HL-60/S4 (cell line): ENCODE results near the gene ANKRD13D.

Experiments used
- in situ Hi-C: fragments of 300-500 bp; cut with MboI; formaldehyde crosslinking; loops from 2 replicates; pipeline ENCODE4 v1.14.3; 2022; ENCODE audit warnings: low sequenced_read_pairs

ANKRD13D gene

DNA sequence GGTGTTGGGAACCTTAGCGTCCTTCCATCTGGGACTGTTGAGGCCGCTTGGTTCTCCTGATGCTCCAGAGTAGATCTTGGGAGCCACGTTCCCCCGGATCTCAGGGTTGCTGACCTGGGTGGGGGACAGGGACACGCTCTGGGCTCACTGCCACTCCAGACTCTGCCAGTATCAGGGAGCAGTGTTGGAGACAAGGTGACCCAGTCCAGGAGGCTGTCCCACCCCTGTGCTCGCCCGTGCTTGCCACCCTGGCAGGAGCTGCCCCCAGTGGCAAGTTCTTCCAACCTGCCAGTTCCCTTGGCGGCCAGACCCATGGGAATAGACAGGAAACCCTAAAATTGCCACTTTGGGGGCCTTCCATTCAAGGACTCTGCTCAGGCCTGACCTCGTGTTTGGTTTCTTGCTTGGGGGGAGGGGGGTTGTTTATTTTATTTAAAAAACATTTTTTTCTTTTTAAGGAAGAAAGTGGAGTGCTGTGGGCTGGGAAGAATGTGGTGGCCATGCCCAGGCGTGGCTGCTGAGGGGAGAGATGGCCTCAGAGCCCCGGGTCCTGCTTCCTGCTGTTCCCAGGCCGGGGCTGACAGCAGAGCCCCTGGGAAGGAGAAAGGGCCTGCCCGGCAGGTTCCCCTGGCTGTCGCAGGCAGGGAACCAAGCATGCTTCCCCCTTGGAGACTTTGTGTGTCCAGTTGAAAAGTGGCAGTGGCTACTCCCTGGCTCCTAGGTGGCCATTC is 15.7 kb upstream of the ANKRD13D start:
- in situ Hi-C loops: no loop called here

DNA sequence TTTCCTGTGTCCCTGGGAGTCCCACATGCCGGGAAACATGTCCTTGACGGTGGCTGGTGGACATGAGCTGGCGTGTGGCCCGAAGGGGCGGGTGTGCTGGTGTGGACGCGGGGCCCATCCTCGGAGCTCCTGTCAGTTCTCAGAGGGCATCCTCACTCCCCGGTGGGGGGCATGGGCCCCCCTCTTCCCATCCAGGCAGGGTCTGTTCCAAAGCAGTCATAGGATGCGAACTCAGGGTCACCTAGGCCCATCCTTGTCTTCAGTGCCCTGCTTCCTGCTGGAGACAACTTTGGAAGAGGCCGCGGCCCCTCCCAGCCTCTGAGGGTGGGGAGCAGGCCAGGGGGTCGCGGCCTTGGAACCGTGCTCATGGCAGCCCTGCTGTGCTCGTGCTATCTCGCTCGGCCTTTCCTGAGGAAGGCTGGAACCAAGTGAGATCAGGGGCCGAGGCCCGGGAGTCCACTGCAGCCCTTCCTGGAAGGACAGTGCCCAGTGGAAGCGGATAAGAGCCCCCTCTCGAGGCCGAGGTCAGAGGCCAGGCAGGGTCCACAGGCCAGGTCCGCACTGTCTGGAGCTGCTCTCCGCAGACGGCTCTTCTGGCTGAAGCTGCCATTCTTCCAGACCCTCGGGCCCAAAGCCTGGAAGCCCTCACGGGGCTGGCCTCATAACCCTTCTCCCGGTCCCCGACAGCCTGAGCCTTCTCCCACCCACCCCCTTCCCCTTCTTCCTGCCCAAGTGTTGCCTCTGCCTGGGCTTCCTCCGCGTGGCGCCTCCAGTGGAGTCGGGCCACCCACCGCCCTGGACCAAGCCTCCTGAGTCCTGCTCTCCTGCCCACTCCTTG is 14.1 kb upstream of the ANKRD13D start:
- in situ Hi-C loops: no loop called here

DNA sequence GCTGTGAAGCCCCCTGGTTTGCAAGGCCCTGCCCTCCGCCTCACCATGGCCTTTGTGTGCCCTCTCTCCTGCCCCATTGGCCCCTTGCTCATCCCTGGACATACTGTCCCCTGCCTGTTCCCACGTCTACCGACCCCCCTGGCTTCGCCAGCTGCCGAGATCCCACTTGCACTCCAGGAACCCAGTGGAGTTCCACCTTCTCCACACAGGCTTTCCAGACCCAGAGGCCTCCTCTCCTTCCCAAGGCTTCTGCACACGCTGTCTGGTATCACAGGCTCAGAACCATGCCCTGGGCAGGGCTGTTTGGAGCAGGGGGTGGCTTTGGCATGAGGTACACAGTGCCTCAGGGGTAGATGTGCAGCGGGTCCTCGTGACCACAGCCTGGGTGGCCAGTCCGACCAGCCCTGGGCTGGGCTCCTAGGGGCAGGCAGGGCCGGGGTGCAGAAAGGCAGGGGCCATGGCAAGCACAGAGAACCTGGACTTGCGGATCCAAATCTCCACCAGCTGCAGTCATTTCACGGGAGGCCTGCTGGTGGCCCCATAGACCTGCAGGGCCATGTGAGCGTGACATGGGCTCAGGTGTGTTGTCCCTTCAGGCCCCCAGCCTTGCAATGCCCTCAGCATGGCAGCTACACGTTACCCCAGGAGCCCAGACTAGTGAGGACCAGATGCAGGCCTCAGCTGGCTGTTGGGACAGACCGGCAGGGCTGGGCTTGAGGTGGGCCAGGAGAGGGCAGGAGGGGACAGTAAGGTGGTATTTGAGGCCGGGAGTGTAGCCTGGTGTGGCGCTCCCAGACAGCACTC is 13.3 kb upstream of the ANKRD13D start:
- in situ Hi-C loops: no loop called here

DNA sequence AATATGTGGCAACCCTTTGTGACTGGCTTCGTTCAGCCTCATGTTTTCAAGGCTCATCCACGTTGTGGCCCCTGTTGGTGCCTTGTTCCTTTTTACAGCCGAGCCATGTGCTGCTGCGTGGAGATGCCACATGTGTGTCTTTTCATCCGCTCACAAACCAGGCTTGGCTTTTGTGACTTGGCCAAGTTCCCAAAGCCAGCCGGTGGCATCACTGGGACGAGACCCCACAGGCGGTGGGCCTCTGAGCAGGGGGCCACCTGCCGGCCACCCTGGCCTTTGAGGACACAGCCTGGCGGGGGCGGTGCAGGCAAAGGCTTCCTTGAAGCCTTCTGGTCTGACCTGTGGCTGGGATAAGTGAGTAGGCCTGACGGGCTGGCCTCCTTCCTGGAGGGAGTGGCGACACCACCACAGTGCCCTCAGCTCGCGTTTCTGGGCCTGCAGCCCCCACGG is 12.3 kb upstream of the ANKRD13D start:
- in situ Hi-C loops: no loop called here

DNA sequence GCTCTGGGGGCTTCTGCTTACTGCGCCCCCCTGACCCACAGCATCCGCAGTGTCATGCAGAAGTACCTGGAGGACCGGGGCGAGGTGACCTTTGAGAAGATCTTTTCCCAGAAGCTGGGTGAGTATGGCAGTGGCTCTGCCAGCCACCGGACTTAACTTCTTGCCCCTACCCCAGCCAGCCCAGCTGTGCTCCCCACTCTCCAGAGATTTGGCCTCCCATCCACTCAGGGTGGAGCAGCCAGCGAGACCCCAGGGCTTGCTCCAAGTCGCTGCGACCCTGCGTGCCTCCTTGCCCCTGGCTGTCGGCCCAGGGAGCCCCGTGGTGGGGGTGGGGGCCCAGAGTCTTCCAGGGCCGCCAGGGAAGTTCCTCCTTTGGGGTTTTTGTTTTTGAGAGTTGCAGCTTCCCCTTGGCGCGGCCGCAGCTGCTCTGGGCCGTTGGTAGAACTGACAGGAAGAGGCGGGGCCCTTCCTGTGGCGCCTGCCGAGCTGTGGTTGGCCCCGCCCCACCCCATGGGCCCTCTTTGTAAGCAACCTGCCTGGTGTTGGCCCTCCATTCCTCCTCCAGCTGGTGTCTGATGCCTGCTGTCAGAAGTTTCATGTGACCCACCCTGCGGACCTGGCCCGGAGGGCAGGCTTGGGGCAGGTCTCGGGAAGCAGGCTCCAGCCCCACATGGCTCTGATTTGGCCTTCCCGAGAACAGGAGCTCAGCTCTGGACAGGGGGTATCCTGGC is 11.7 kb upstream of the ANKRD13D start:
- in situ Hi-C loops: no loop called here

DNA sequence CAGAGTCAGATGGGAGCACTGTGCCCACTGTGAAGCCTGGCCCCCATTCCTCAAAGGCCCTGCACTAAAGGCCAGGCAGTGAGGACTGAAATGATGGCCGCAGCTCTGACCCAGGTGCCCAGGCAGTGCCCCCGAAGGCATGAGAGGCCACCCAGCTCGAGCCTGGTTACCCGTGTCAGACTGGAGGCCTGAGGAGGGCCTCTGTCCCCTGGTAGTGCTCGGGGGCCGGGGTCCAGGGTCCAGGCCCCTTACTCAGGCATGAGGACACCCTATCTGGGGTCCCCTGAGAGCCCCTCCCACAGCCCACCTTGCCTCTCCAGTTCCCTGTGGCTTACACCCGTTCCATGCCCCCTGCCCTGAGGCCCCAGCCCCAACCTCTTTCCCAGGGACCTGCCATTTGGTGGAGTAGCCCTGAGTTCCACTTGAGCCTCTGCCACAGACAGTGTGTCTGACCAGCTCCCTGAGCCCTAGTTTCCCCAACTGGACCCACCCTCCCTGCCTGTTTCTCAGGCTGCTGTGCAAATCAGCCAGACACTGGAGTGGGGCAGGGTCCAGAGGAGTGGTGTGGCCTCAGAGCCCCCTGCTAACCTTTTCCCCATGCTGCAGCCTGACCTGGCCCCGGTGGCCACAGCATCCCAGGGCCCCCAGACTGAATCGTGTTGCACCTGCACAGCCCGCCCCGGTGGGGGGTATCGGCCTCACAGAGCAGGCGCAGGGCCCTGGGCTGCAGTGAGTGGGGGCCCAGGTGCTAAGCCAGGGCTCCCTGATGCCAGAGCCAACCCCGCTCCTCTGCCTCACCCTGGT is 10.8 kb upstream of the ANKRD13D start:
- in situ Hi-C loops: no loop called here

DNA sequence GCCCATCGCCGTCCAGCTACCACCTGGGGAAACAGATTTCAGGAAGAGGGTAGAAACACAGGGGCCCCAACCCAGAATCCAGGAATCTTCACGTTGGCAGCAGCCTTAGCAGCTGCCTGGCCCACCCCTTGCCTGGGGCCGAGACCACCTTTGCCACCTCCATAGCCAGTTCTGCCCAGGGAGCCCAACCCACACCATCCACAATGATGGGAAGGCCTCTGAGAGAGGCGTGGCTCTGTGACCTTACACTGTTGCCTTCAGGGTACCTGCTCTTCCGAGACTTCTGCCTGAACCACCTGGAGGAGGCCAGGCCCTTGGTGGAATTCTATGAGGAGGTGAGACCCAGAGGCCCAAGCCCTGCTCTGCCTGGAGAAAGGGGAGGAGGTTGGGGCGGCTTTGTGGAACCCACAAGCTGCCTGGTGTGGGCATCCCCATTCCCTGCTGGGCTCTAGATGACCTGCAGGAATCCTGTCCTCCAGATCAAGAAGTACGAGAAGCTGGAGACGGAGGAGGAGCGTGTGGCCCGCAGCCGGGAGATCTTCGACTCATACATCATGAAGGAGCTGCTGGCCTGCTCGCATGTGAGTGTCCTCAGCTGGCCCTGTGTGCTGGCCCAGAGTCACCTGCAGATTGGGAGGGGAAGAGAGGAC is 10.0 kb upstream of the ANKRD13D start:
- in situ Hi-C loops: no loop called here

DNA sequence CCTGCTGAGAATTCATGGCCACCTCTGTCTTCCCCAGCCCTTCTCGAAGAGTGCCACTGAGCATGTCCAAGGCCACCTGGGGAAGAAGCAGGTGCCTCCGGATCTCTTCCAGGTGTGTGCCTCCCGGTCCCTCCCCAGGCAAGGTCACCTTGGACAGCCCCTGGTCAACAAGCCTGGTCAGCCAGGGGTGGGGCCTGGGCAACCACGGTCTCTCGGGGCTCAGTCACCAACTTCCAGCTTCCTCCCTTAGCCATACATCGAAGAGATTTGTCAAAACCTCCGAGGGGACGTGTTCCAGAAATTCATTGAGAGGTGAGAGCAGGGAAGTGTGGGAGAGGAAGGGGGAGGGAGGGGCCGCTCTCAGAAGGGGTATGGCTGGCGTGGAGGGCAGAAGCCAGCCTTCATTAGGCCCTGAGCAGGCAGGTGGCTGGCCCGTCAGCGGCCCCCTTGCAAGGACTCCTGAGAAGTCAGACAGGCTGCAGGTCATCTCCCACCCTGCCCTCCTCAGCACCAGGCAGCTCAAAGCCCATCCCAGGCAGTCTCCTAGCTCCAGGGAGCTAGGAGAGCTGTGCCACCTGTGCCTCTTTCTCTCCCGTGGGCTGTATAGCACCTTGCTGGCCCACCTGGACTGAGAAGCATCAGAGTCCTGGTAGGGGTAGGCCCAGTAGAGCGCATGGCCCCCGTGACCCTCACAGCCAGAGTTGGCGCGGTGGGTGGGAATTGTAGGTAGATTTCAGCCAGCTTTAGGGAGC is 9.3 kb upstream of the ANKRD13D start:
- in situ Hi-C loops: no loop called here

DNA sequence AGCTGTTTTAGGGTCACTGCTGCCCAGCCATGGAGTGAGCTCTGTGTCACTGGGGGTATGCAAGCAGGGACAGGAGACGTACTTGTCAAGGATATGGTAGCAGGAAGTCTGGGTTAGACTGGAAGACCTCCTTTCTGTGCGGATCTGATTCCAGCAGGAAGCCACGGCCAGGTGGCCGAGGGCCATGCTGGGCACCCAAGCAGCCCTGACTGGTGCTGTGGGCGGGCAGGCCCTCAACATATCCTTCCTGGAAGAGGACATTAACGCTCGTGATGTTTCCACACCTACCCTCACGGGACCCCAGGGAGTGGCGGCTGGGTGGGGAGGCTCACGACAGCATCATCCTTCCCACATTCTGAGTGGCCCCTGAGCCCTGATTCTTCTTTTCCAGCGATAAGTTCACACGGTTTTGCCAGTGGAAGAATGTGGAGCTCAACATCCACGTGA is 8.7 kb upstream of the ANKRD13D start:
- in situ Hi-C loops: no loop called here

DNA sequence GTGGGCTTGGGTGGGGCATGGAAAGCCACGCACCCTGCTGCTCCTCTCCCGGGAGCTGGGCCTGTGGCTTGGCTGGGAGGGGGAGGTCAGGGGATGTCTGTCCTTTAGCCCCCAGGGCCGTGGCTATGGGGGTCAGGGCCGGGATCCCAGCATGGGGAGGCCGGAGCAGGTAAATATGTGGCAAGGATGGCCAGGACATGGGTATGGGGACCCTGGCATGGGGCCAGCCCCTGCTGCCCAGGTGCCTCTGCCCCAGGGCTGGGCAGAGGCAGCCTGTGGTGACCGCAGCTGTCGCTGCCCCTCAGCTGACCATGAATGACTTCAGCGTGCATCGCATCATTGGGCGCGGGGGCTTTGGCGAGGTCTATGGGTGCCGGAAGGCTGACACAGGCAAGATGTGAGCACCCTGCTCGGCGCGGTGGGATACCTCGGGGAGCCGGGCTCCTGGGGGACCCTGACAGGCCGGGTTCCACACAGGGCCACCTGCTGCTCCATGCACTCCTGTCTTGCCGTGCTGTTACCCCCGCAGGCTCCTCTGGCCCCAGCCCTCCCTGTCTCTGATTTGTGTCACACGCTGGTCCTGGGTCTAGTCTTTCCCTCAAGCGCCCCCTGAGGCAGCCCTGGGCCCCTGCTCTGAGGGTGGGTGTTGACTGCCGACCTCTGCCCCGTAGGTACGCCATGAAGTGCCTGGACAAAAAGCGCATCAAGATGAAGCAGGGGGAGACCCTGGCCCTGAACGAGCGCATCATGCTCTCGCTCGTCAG is 8.1 kb upstream of the ANKRD13D start:
- in situ Hi-C loops: no loop called here

DNA sequence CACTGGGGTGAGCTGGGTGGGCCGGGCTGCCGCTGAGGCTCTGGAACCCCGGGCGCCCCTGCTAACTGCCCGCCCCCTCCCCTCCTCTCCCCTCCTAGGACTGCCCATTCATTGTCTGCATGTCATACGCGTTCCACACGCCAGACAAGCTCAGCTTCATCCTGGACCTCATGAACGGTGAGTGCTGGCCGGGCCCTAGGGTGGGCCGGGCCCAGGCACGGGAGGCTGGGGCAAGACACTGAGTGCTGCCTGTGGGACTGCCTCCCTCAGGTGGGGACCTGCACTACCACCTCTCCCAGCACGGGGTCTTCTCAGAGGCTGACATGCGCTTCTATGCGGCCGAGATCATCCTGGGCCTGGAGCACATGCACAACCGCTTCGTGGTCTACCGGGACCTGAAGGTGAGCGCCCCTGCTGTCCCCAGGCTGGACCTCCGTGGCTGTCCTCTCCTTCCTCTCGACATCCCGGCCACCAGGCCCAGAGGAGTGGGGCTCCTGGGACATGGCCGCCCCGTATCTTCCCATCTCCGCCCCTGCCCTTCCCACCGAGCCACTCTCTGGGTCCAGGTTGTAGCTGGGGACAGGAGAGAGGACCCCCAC is 7.5 kb upstream of the ANKRD13D start:
- in situ Hi-C loops: no loop called here

DNA sequence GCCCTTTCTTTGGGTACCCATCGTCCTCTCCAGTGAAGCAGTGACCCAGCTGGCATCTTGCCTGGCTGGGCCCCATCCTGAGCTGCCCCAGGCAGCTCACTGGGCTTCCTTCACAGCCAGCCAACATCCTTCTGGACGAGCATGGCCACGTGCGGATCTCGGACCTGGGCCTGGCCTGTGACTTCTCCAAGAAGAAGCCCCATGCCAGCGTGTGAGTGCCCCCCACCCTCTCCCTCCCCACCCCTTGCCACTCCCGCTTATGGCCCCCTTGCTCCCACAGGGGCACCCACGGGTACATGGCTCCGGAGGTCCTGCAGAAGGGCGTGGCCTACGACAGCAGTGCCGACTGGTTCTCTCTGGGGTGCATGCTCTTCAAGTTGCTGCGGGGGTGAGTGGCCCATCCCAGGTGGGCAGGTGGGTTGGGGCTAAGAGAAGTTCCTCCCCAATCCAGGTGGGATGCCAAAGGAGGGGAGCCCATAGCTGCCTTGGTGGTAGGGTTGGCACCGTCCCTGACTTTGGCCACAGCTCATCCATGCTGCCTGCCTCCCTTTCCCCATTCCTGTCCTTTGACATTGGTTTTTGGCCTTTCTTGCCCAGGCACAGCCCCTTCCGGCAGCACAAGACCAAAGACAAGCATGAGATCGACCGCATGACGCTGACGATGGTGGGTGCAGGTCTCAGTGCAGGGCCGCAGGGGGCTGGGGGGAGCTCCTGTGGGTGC is 6.8 kb upstream of the ANKRD13D start:
- in situ Hi-C loops: no loop called here

DNA sequence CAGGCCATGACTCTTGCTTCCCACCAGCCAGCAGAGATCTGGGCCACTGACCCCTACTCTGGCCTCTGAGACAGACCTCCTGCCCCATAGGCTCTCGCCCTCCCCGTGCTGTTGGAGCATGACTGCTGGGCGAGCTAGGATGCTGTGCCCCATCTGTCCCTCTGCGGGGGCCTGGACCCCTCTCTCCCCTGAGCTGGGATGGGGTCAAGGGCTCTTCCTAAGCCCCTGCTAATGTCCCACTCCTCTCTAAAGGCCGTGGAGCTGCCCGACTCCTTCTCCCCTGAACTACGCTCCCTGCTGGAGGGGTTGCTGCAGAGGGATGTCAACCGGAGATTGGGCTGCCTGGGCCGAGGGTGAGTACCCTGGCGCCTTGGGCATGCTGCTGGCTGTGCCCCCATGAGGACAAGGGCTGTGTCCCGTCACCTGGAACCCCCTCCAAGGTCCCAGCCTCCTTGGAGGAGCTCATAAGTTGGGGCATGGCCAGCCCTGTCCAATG is 6.2 kb upstream of the ANKRD13D start:
- in situ Hi-C loops: no loop called here

DNA sequence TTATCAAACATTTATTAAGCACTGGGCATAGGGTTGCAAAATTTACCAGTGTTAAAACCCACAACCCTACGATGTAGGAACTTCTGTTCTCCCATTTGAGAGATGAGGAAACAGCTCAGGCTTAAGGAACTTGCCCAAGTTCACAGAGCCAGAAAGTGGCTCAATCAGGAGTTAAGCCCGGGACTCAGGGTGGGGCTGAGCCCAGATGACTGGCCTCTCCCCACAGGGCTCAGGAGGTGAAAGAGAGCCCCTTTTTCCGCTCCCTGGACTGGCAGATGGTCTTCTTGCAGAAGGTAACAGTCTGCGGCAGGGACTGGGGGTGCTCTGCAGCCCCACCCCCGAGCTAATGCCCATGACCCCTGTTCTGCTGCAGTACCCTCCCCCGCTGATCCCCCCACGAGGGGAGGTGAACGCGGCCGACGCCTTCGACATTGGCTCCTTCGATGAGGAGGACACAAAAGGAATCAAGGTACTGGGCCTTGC is 5.6 kb upstream of the ANKRD13D start:
- in situ Hi-C loops: no loop called here

DNA sequence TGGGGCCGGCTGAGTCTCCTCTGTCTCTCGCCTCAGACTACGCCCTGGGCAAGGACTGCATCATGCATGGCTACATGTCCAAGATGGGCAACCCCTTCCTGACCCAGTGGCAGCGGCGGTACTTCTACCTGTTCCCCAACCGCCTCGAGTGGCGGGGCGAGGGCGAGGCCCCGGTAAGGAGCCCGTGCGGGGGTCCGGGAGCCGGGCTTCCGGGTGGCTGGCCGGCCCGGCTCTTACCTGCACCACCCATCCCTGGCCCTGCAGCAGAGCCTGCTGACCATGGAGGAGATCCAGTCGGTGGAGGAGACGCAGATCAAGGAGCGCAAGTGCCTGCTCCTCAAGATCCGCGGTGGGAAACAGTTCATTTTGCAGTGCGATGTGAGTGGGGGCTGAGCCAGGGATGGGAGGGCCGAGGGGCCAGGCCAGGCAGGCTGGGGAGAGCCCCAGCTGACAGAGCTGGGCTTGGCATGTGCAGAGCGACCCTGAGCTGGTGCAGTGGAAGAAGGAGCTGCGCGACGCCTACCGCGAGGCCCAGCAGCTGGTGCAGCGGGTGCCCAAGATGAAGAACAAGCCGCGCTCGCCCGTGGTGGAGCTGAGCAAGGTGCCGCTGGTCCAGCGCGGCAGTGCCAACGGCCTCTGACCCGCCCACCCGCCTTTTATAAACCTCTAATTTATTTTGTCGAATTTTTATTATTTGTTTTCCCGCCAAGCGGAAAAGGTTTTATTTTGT is 4.1 kb upstream of the ANKRD13D start:
- in situ Hi-C loops: no loop called here
